Activated CD4-positive, alpha-beta T cell treated with anti-CD3 and anti-CD28 coated beads, Interleukin-2, amount 50 U/mL, for 4 hours (primary cell): ENCODE measurements around the gene LDLRAD1.
A peak's percentile ranks its signal among the peaks of the same experiment; 100 is the strongest.
"Not testable (repeated sequence)": the region's sequence is repeated elsewhere in the genome, so short reads cannot be mapped to it uniquely, and the experiment has no call there.

Experiments used
- DNase-seq, 2 experiments: peaks; one replicate each; pipeline ENCODE4 v3.0.0-alpha.2; 2020

The LDLRAD1 gene, protein sequence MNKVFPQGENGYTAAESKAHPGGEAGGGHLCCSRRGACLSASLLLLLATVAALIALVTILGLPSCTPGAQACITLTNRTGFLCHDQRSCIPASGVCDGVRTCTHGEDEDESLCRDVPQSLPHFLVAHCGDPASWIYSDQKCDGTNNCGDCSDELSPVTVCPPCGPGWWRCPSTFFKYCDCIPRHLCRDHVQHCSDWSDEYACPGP

DNA sequence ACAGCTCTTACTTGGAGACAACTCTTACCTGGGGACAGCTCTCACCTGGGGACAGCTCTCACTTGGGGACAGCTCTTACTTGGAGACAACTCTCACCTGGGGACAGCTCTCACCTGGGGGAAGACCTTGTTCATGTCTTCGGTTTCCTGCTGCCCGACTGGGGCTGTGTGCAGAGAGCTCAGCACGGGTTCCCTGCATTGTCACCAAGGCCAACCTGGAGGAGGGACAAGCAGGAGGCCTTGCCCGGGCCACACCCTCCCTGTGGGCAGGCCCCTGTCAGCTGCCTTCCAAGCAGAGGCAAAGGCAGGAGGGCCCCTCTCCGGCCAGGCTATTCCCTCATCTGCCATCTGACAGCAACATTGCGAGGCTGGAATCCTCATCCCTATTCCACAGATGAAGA, at the start of gene LDLRAD1:
Gene LDLRAD1 (minus strand): TSS at position 208 of the 400 bp plus-strand sequence. CDS start 74 bp downstream, at position 134.
- DNase-seq: no peak

DNA sequence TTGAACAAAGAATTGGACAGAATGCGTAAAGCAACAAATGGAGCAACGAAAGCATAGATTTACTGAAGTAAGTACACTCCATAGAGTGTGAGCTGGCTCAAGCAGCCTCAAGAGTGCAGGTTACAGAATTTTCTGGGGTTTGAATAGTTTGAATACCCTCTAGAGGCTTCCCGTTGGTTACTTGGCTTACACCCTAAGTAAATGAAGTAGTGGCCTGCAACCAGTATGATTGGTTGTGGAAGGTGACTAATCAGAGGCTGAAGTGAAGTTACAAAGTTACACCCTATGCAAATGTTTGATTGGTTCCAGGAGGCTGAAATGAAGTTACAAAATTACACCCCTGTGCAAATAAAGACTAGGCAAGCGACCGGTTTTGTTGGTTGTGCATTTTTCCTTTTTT, 46.3 kb upstream of the LDLRAD1 start:
- no peak for DNase-seq

GRCh38 chr1:54054438-54054749, 36.4 kb upstream of the LDLRAD1 start:
- DNase-seq: no peak

DNA sequence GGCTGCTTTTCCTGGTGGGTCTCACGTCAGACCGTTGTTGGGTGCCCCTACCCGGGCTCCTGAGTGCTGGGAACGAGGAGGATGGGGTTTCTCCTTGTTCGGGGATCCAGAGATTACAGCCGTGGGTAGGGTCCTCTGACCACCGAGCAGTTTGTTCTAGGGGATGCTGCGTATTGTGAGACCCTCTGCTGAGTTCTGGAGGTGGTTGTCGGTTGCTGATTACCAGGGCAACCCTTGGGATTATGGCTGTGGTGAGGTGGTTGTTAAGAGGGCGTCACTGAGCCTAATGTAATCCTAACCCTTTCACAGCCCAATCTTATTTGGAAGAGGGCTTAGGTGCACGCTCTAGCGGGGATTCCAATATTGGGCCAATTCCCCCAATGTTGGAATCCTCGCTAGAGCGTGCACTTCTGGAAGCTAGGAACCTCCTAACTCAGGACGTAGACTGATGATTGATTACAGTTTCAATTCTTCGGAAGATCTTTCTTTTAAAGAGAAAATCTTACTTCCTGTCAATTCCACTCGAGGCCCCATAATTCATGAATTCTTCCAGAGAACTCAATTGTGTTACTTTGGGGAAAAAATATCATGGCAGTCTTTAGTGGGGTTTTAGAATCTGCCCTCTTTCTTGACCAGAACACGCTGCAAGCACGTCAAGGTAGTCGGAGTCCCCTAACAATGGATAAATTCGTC, 35.9 kb upstream of the LDLRAD1 start:
- no peak for DNase-seq

- DNase-seq: peak; percentile 95 to 96
Measured at GRCh38 chr1:54052934-54053744, 35.2 kb upstream of the LDLRAD1 start, which contains the start of the genes TCEANC2 and TMEM59. Gene TCEANC2, plus strand, starts transcription at chr1:54053608. Its CDS starts 815 bp downstream, at chr1:54054423. Gene TMEM59, minus strand, starts transcription at chr1:54053204. Its CDS starts 16 bp downstream, at chr1:54053188.

- peak; percentile 6 to 9 for DNase-seq
Measured at GRCh38 chr1:54052431-54052933, 34.5 kb upstream of the LDLRAD1 start.

GRCh38 chr1:54051933-54052430, 34.0 kb upstream of the LDLRAD1 start:
- DNase-seq: no peak

DNA sequence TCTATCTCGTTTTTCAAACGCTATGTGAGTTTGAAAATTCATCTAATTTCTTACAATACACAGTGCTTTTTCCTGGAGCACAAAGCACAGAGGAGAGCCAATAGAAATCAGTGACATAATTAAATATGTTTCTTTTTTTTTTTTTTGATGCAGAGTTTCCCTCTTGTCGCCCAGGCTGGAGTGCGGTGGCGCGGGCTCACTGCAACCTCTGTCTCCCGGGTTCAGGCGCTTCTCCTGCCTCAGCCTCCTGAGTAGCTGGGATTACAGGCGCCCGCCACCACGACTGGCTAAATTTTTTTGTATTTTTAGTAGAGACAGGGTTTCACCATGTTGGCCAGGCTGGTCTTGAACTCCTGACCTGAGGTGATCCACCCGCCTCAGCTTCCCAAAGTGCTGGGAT, 32.4 kb upstream of the LDLRAD1 start:
- DNase-seq: not testable (repeated sequence)

DNA sequence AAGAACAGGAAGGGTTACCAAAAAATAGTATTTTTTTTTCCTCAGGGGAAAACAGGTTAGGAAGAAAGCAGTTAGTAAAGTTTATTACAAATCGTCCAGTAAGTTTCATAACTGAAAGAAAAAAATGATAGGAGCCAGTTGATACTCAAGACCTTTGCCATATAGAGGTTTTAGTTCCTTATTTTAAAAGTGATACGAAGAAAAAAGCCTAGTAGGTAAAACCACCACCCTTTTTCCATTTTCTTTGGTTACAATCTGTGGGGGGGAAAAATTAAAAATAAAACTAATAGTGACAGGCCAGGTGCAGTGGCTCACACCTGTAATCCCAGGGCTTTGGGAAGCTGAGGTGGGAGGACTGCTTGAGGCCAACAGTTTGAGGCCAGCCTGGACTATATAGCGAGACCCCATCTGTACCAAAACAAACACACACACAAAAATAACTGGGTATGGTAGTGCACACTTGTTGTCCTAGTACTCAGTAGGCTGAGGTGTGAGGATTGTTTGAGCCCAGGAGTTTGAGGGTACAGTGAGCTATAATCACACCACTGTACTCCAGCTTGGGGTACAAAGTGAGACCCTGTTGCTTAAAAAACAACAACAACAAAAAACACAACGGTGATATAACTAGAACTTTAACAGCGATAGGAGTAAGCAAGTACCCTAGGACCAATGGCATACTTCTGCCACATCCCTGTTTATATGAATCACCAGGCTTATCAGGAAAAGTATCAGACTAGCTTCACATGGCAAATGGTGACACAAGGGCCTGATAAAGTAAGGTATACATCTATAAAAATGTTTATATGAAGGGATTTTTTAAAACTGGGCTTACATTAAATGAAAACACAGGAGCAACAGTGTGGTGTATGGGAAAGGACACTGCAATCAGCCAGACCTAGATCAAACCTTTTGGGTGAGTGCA, 29.7 kb upstream of the LDLRAD1 start:
- no peak for DNase-seq

DNA sequence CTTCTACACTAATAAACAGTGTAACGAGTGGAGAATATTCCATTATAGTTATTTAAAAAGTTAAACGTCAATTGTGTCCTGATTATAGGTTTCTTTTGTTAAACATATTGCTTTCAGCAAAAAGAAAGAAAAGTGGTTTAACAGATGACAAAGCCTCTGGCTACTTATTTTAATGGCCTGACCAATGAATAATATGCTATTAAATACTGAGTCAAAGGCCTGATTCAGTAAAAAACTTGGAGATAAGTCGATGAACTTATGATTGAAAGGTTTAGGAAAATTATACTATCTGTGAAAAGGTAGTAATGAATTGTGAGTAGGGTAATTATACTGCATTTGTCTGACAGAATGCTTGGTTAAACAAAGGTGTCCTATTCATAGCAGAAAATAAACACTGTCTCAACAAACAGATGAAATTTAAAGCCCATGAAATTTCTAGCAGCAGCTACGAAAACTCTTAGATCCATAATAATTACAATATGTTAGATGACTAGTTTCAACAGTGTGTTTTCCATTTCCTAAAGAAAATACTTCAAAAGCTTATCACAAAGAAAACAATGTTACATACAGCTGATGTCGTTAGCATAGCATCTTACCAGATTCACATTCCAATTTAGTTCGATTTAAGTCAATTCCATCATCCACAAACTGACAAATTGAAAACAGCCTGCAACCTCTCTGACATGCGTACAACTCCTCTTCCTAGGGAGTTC, 28.8 kb upstream of the LDLRAD1 start:
- DNase-seq: no peak

GRCh38 chr1:54045496-54045895, 27.5 kb upstream of the LDLRAD1 start:
- no peak for DNase-seq

DNA sequence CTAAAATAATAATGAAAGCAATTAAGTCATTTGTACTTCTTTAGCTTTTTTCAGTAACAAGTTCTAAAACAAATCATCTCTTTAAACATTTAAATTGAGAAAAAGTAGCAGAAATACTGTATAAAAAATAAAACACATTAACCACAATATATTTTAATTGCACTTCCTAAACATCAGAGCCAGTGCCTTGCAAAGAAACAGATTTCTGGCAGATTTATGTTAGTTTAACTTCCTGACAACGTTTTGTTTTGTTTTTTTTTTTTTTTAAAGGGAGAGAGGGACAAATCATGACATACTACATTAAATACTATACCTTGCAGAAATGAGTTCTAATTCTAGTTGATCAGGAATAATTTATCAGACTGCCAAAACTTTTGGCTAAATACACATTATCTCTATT, 23.8 kb upstream of the LDLRAD1 start:
- no peak for DNase-seq

- no peak for DNase-seq
Measured at GRCh38 chr1:54037476-54037875, 19.5 kb upstream of the LDLRAD1 start.

DNA sequence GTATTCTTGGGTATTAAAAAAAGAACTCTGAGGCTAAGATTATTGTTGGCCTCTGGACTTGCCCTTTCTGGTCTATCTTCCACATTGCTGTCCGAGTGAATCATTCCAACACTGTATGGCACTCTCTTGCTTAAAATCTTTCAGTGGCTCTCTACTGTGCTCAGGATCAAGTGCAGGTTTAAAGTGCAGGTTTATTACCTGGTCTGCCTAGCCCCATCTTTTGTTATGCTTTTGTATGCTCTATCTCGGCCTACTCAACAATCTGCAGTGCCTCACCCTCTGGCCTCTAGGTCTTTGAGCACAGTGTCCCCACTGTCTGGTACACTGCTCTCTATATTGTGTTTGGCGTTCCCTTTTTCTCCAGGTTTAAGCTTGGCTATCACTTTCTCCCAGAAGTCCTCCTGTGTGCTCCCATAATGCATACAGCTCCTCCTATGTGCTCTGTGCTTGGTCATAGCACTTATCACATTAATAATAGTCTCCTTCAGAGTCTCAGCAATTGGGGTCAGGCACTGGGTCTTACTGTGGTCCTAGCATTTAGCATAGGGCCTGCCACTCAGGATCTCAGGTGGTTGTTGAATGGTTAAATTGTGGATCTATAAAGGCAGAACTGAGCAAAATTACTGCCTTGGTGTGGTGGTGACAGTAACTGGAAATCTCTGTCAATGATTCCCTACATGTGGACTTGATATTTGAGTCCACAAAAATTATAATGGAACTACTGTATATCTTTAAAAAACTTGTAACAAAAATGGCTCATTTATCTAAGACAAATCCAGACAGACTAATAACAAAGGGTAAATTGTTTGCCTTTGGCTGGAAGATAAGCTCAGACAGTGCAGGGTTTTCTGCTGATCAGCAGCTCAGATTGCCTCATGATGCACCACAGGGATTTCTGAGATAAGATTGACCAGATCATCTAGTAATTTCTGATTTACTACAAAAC, 10.6 kb upstream of the LDLRAD1 start:
- no peak for DNase-seq

GRCh38 chr1:54027848-54028247, 9.9 kb upstream of the LDLRAD1 start:
- no peak for DNase-seq

- DNase-seq: not testable (repeated sequence)
Measured at GRCh38 chr1:54024811-54025210, 6.8 kb upstream of the LDLRAD1 start.

DNA sequence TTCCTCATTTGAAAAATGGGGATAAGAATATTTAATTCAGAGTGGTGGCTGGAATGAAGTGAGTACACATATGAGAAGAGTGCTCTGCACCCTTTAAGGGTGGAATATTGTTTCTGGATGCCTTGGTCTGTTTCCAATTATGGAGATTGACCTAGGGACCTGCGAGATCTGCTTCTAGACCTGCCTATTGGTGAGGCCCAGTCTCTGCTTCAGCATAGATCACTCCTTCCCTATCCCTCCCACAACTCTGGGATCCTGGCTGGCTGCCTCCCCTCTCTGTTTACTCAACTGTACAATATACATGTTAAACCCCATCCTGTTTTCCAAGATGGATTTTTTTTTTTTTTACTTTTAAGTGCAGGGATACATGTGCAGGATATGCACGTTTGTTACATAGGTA, 6.4 kb upstream of the LDLRAD1 start:
- no peak for DNase-seq

DNA sequence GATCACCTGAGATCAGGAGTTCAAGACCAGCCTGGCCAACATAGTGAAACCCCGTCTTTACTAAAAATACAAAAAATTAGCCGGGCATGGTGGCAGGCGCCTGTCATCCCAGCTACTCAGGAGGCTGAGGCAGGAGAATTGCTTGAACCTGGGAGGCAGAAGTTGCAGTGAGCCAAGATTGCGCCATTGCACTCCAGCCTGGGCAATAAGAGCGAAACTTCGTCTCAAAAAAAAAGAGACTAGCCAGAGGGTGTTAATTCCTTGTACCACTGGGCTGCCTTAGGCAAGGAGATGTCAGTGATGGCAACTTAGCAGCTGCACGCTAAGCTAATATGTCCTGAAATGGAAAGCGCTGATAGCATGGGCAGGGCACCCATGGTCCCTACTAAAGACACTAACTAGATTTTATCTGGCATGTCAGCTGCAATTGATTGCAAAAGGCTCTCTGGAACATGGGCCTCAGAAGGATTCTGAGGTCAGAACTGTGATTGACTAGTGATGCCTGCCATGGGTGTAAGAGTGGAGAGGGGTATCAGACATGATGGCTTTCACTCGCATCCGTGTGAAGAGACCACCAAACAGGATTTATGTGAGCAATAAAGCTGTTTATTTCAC, 1.7 kb upstream of the LDLRAD1 start:
- not testable (repeated sequence) for DNase-seq

- DNase-seq: no peak
Measured at GRCh38 chr1:54018635-54019034, 649 bp upstream of the LDLRAD1 start.
